GM12878 (cell line): ENCODE measurements around the gene FOXK1. TPM values are rescaled to one million over a fixed set of nuclear protein-coding genes. Genes with fewer than 3 reads are reported as not detected.

ENCODE experiments used
- ATAC-seq: fragments of 200-7000 bp; cut with Tn5 transposase; 3 replicates; pipeline ENCODE4 v1.9.1; 2020; ENCODE audit warnings: mild to moderate bottlenecking, moderate library complexity
- BruUV-seq: library from RNA; stranded (reverse); fragments of 400-500 nt; replicated peaks from 2 replicates; lab custom pipeline; 2021; lab: Mats Ljungman, UMichigan
- CTCF ChIA-PET: fragments of 300-600 bp; sonication (Branson Sonifier 250); formaldehyde crosslinking; extraction: SDS; loops from one replicate; lab custom pipeline; 2021; ENCODE audit warnings: inconsistent platforms; lab: Yijun Ruan, JAX
- POLR2A ChIA-PET: fragments of 350-600 bp; formaldehyde crosslinking; extraction: SDS; loops from one replicate; lab custom pipeline; 2021; ENCODE audit warnings: inconsistent platforms; lab: Charles Lee
- RAD21 ChIA-PET: fragments of 300-600 bp; sonication (Branson Sonifier 250); formaldehyde crosslinking; loops from one replicate; lab custom pipeline; 2023; ENCODE audit warnings: antibody characterized with exemption; ENCODE audit not compliant: unreplicated experiment; lab: Charles Lee
- SMC1A ChIA-PET: fragments of 300-600 bp; sonication (Branson Sonifier 250); formaldehyde crosslinking; loops from one replicate; lab custom pipeline; 2023; ENCODE audit not compliant: unreplicated experiment, uncharacterized antibody; lab: Charles Lee
- DNase-seq: peaks from one replicate; pipeline ENCODE4 v3.0.0-alpha.2; 2011; ENCODE audit warnings: low read depth, low spot score
- FAIRE-seq: peaks from 3 replicates; lab custom pipeline; 2011; peaks lifted over from hg19 to GRCh38; lab: Jason Lieb, UNC
- H2AFZ ChIP-seq: 2 replicates; pipeline ENCODE4 v1.6.0; 2011; ENCODE audit warnings: low read depth, low read length, control low read depth; ENCODE audit not compliant: control insufficient read depth
- H3K27ac ChIP-seq: 2 replicates; pipeline ENCODE4 v1.5.1; 2011; ENCODE audit warnings: control low read depth; ENCODE audit not compliant: control insufficient read depth, insufficient read depth
- H3K27me3 ChIP-seq, 2 experiments: replicated peaks in 1 of 2; 2 replicates each; pipeline versions ENCODE4 v1.6.0 to v1.6.1; 2011; ENCODE audit warnings: low read length in 1 of 2; ENCODE audit not compliant: control insufficient read depth in 2 of 2, insufficient read depth in 2 of 2
- H3K36me3 ChIP-seq, 2 experiments: 2 replicates each; pipeline ENCODE4 v1.5.1; 2011; ENCODE audit warnings: low read length in 1 of 2; ENCODE audit not compliant: control insufficient read depth in 2 of 2, insufficient read depth in 2 of 2
- H3K4me1 ChIP-seq: 2 replicates; pipeline ENCODE4 v1.6.1; 2011; ENCODE audit warnings: mild to moderate bottlenecking, low read length, moderate library complexity, mixed read lengths; ENCODE audit not compliant: control insufficient read depth, insufficient read depth
- H3K4me2 ChIP-seq: 2 replicates; pipeline ENCODE4 v1.6.0; 2011; ENCODE audit warnings: control low read depth; ENCODE audit not compliant: control insufficient read depth, insufficient read depth
- H3K4me3 ChIP-seq: fragments of 200-600 bp; sonication (generic); 2 replicates; pipeline ENCODE4 v1.5.1; 2016
- H3K79me2 ChIP-seq: 2 replicates; pipeline ENCODE4 v1.6.0; 2011; ENCODE audit warnings: low read length; ENCODE audit not compliant: control insufficient read depth, insufficient read depth
- H3K9ac ChIP-seq: 2 replicates; pipeline ENCODE4 v1.8.0; 2011; ENCODE audit warnings: low read length, control low read depth, mixed read lengths; ENCODE audit not compliant: control insufficient read depth, insufficient read depth
- H3K9me3 ChIP-seq: replicated peaks from 3 replicates; pipeline ENCODE4 v1.5.1; 2011; ENCODE audit warnings: mild to moderate bottlenecking, low read length; ENCODE audit not compliant: control insufficient read depth, insufficient read depth
- H4K20me1 ChIP-seq: 2 replicates; pipeline ENCODE4 v1.6.0; 2011; ENCODE audit not compliant: control insufficient read depth, insufficient read depth
- CBX5 ChIP-seq: sonication (generic); IDR thresholded peaks from 2 replicates; pipeline ENCODE4 v1.6.1; 2016; ENCODE audit warnings: low read depth, moderate library complexity, mild to moderate bottlenecking, inconsistent platforms
- EED ChIP-seq: sonication (generic); IDR thresholded peaks from 2 replicates; pipeline ENCODE4 v1.6.1; 2016; ENCODE audit warnings: antibody characterized with exemption, low read depth
- FOXK2 ChIP-seq: fragments of 450-650 bp; IDR thresholded peaks from 2 replicates; pipeline ENCODE4 v1.6.1; 2017; ENCODE audit warnings: mild to moderate bottlenecking, moderate library complexity
- FOXM1 ChIP-seq: IDR thresholded peaks from 2 replicates; pipeline ENCODE4 v1.6.1; 2012; ENCODE audit warnings: low read depth, mild to moderate bottlenecking, inconsistent platforms, low read length, moderate library complexity
- IKZF2 ChIP-seq, 2 experiments: fragments of 450-650 bp; IDR thresholded peaks; 2 replicates each; pipeline ENCODE4 v1.6.1; 2017; ENCODE audit warnings: mild to moderate bottlenecking in 2 of 2, moderate library complexity in 2 of 2
- MXI1 ChIP-seq: fragments of 150-350 bp; IDR thresholded peaks from 2 replicates; pipeline ENCODE4 v1.6.1; 2011; ENCODE audit warnings: low read depth, mild to moderate bottlenecking, inconsistent platforms, low read length, improper control_type of control experiment
- MYC ChIP-seq: IDR thresholded peaks from 2 replicates; pipeline ENCODE4 v1.6.1; 2011; ENCODE audit warnings: mild to moderate bottlenecking, low read length, moderate library complexity, inconsistent platforms; ENCODE audit not compliant: insufficient read depth, insufficient replicate concordance, insufficient read length, severe bottlenecking
- NFXL1 ChIP-seq: fragments of 450-650 bp; IDR thresholded peaks from 2 replicates; pipeline ENCODE4 v1.6.1; 2017; ENCODE audit warnings: antibody characterized with exemption, mild to moderate bottlenecking, borderline replicate concordance
- NR2F1 ChIP-seq: fragments of 450-650 bp; conservative IDR thresholded peaks from 2 replicates; pipeline ENCODE4 v1.6.1; 2017; ENCODE audit warnings: mild to moderate bottlenecking
- SMC3 ChIP-seq: IDR thresholded peaks from 2 replicates; pipeline ENCODE4 v1.6.1; 2011; ENCODE audit warnings: low read length, improper control_type of control experiment, borderline replicate concordance
- SRF ChIP-seq, 2 experiments: IDR thresholded peaks; 2 replicates each; pipeline ENCODE4 v1.6.1; 2011; ENCODE audit warnings: low read depth in 2 of 2, low read length in 2 of 2, mild to moderate bottlenecking in 1 of 2, moderate library complexity in 1 of 2
- TCF7 ChIP-seq: IDR thresholded peaks from 2 replicates; pipeline ENCODE4 v1.6.1; 2014; ENCODE audit warnings: antibody characterized with exemption, borderline replicate concordance
- ZZZ3 ChIP-seq: IDR thresholded peaks from 2 replicates; pipeline ENCODE4 v1.6.1; 2011; ENCODE audit warnings: low read depth; ENCODE audit not compliant: control insufficient read depth, insufficient read length
- WGBS: methylation state at CpG from one replicate; pipeline ENCODE4 v1.1.6; 2016; ENCODE audit warnings: low lambda C conversion rate; ENCODE audit not compliant: insufficient replicate concordance, insufficient coverage; ENCODE audit errors: missing lambda C conversion rate; 5-methylcytosine and 5-hydroxymethylcytosine counted together
- in situ Hi-C: fragments of 300-500 bp; cut with MboI; formaldehyde crosslinking; loops from 9 replicates; pipeline ENCODE4 v1.14.3; 2018; ENCODE audit warnings: mixed read lengths
- intact Hi-C: fragments of 100-400 bp; cut with micrococcal nuclease; formaldehyde crosslinking; loops from one replicate; pipeline ENCODE4 v1.14.2; 2022; ENCODE audit not compliant: unreplicated experiment
- polyA plus RNA-seq, 11 experiments: library from polyadenylated mRNA; depleted of rRNA in 4 of 11; unstranded in 6 of 11; stranded (reverse) in 5 of 11; fragments of >200 nt; fragmentation: Nextera tagmentation in 4 of 11; fragmentation: Illumina TruSeq in 1 of 11; extraction: Ambion mirVana in 4 of 11; extraction: Trizol in 1 of 11; gene quantifications; 1 replicate in 1 of 11; 2 replicates in 10 of 11; pipeline versions ENCODE4 v1.2.1 to v1.2.3, GENCODE V29; 2011 to 2016; ENCODE audit warnings: inconsistent platforms in 2 of 11, missing spikeins in 2 of 11, low read depth in 1 of 11
- total RNA-seq, 4 experiments: library from RNA; depleted of rRNA in 3 of 4; stranded (reverse); fragments of >200 nt in 3 of 4; fragmentation: Illumina TruSeq in 1 of 4; extraction: Trizol in 1 of 4; gene quantifications; 2 replicates each; pipeline versions ENCODE4 v1.2.1 to v1.2.3, GENCODE V29; 2013 to 2021
- TF ChIP-seq, protein P1 (sequence below): IDR thresholded peaks from 2 replicates; pipeline ENCODE4 v1.6.1; 2012; ENCODE audit warnings: low read depth, low read length, improper control_type of control experiment
- TF ChIP-seq, protein P2 (sequence below): fragments of 450-650 bp; IDR thresholded peaks from 2 replicates; pipeline ENCODE4 v1.6.1; 2016; ENCODE audit warnings: mild to moderate bottlenecking
- TF ChIP-seq, protein P3 (sequence below): fragments of 450-650 bp; IDR thresholded peaks from 2 replicates; pipeline ENCODE4 v1.6.1; 2017; ENCODE audit warnings: mild to moderate bottlenecking, low read depth, inconsistent platforms; ENCODE audit not compliant: poor library complexity, severe bottlenecking

FOXK1 gene
- total and polyA plus RNA-seq, 10 of the 15 experiments (the other 5 are each of a cell fraction or from before 2014, with no cell fraction given): 0.24 to 31.8 (median 4.5) TPM

DNA sequence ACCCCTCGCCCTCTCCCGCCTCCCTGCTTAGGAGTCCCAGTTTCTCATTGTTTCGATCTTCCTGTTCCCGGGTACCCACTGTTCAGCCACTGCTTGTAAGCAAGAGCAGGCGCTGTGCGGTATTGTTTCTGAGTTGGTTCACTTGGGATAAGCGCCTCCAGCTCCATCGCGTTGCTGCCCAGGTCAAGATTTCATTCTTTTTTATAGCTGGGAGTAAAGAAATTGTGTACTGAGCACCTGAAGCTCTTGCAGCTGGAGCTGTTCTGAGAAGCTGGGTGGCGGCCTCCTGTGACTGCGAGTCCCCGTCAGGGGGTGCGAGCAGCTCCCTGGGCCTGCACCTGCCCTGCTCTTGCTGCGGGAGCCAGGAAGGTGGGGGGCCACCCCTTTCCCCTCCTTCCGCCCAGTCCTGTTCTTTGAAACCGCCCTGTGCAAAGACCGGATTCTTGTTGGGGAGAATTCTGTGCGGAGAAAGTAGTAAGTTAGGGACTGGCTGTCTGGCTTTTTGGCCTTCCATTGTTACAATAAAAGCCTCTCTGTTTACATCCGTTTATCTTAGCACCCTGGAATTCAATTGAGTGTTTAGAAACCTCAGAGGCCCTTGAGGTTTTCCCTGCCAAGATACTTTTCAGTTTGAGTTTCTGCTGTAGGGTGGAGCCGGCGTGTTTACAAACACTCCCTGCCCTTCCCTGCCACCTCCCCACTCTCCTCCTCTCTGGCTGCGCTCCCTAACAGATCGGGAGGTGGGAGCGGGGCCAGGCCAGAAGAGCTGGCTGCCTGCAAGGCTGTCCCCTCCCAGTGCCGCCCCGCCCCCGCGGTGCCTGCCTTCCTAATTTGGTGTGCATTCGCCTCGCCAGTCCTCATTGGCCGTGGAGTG lies 62.5 kb downstream of the FOXK1 start (continued):
- TF ChIP-seq CBX5 (no peak), MXI1 (peak; percentile 47; the same call in 1 of the 2 replicates), FOXK2 (peak; percentile 65; the same call in 1 of the 2 replicates), ZZZ3 (no peak)
- TF ChIP-seq, protein P1, sequence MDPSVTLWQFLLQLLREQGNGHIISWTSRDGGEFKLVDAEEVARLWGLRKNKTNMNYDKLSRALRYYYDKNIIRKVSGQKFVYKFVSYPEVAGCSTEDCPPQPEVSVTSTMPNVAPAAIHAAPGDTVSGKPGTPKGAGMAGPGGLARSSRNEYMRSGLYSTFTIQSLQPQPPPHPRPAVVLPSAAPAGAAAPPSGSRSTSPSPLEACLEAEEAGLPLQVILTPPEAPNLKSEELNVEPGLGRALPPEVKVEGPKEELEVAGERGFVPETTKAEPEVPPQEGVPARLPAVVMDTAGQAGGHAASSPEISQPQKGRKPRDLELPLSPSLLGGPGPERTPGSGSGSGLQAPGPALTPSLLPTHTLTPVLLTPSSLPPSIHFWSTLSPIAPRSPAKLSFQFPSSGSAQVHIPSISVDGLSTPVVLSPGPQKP: no peak
- TF ChIP-seq, protein P2, sequence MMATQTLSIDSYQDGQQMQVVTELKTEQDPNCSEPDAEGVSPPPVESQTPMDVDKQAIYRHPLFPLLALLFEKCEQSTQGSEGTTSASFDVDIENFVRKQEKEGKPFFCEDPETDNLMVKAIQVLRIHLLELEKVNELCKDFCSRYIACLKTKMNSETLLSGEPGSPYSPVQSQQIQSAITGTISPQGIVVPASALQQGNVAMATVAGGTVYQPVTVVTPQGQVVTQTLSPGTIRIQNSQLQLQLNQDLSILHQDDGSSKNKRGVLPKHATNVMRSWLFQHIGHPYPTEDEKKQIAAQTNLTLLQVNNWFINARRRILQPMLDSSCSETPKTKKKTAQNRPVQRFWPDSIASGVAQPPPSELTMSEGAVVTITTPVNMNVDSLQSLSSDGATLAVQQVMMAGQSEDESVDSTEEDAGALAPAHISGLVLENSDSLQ: no peak

DNA sequence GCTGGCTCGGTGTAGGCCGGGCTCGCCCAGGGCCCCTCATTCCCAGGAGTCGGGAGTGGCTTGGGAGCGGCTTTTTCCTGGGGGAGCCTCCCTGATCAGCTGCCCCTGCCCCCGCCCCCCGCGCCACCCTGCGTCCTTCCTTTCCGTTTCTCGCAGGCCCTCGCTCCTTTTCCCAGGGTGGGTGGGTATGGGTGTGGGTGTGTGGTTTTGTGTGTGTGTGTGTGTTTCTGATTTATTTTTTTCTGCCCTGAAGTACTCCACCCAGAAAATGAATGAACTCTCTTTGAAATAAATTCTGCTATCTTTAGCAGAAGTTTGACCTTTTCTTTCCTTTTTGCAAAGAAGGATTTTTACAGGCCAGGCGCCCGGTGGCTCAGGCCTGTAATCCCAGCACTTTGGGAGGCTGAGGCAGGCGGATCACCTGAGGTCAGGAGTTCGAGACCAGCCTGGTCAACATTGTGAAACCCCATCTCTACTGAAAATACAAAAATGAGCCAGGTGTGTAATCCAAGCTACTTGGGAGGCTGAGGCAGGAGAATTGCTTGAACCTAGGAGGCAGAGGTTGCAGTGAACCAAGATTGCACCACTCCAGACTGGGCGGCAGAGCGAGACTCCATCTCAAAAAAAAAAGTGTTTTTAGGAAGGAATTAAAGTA lies 63.3 kb downstream of the FOXK1 start:
- POLR2A ChIA-PET: interaction anchor here (1.0 to 2.7 kb wide), 7 partner anchors 20 to 680 kb away, joined by 3 to 7 read pairs (median 4); partner anchors contain the start of gene AP5Z1
- H3K4me1 ChIP-seq: peaks cover 29% of the 10 kb centered on the region
- peaks cover 12% of the 10 kb centered on the region for H3K79me2 ChIP-seq
- no peaks in the 10 kb centered on the region for H3K9me3 ChIP-seq
- SMC1A ChIA-PET: interaction anchor here (0.9 to 2.4 kb wide), 9 partner anchors 12 to 104 kb away, joined by 3 to 6 read pairs (median 4); partner anchors contain the start of gene AP5Z1
- H3K4me3 ChIP-seq: peak overlapping the region; percentile 69
- WGBS: 17% methylated on average over 9 of the region's 18 CpGs
- ATAC-seq: peak; percentile 70
- H3K4me2 ChIP-seq: peak overlapping the region; percentile 90
- RAD21 ChIA-PET: interaction anchor here (0.8 to 3.8 kb wide), 8 partner anchors 20 to 486 kb away, joined by 3 to 16 read pairs (median 4); partner anchors contain the start of gene AP5Z1
- H2AFZ ChIP-seq: peak overlapping the region; percentile 51; the same call in 1 of the 2 replicates
- no peaks in the 10 kb centered on the region for H4K20me1 ChIP-seq
- TSS peak; percentile 70 for BruUV-seq
- FAIRE-seq: no peak
- peak overlapping the region; percentile 68 for H3K9ac ChIP-seq
- peaks cover 16 to 17% of the 10 kb centered on the region in 2 experiments; a peak in 3 of 4 replicates for H3K36me3 ChIP-seq
- peak overlapping the region; percentile 90 for H3K27ac ChIP-seq
- CTCF ChIA-PET: interaction anchor here (1.2 to 1.6 kb wide), 4 partner anchors 11 to 109 kb away, joined by 3 to 5 read pairs (median 4); no protein-coding TSS in a partner anchor
- in situ Hi-C loops (no loop called here), intact Hi-C loops (loop anchor here (2.0 kb wide), 1 partner anchor 61 kb away; no protein-coding TSS in a partner anchor)
- H3K27me3 ChIP-seq: no peaks in the 10 kb centered on the region
- no peak for DNase-seq
- TF ChIP-seq, protein P3, sequence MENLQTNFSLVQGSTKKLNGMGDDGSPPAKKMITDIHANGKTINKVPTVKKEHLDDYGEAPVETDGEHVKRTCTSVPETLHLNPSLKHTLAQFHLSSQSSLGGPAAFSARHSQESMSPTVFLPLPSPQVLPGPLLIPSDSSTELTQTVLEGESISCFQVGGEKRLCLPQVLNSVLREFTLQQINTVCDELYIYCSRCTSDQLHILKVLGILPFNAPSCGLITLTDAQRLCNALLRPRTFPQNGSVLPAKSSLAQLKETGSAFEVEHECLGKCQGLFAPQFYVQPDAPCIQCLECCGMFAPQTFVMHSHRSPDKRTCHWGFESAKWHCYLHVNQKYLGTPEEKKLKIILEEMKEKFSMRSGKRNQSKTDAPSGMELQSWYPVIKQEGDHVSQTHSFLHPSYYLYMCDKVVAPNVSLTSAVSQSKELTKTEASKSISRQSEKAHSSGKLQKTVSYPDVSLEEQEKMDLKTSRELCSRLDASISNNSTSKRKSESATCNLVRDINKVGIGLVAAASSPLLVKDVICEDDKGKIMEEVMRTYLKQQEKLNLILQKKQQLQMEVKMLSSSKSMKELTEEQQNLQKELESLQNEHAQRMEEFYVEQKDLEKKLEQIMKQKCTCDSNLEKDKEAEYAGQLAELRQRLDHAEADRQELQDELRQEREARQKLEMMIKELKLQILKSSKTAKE: no peak
- TF ChIP-seq SRF (IDR thresholded peaks at IDR 0.05; ENCODE audit: low read depth in 2 of 2, low read length in 2 of 2) (no peak), NR2F1 (0 out of 2 replicates have a peak, but pooled peaks have one; percentile 25), IKZF2 (IDR thresholded peaks at IDR 0.05) (peak; percentile 70 to 80; a peak in 3 of 4 replicates), TCF7 (no peak), EED (peak; percentile 79), NFXL1 (no peak), SMC3 (no peak), FOXM1 (no peak), MYC (no peak)
